B cell (primary cell): ENCODE data around the gene CCDC30. TPM values are rescaled to one million over a fixed set of nuclear protein-coding genes. Genes with fewer than 3 reads are reported as not detected.

Experiments
- ATAC-seq: fragments of 200-7000 bp; cut with Tn5 transposase; one replicate; pipeline ENCODE4 v1.10.0; 2021; ENCODE audit warnings: low read depth, mild to moderate bottlenecking, moderate number of reproducible peaks, moderate library complexity
- CTCF ChIA-PET: fragments of 350-600 bp; sonication (Branson Sonifier 250); formaldehyde crosslinking; loops from one replicate; lab custom pipeline; 2021; ENCODE audit warnings: antibody characterized with exemption, inconsistent platforms; lab: Charles Lee
- POLR2A ChIA-PET: fragments of 350-600 bp; sonication (Branson Sonifier 250); formaldehyde crosslinking; loops from one replicate; lab custom pipeline; 2021; ENCODE audit warnings: antibody characterized with exemption; lab: Charles Lee
- DNase-seq: peaks from one replicate; pipeline ENCODE4 v3.0.0; 2013
- H2AFZ ChIP-seq: 2 replicates; pipeline ENCODE4 v1.6.1; 2012; ENCODE audit warnings: mild to moderate bottlenecking, low read depth, low read length; ENCODE audit not compliant: insufficient read depth, poor library complexity, severe bottlenecking
- H3K27ac ChIP-seq, 2 donors: 1 replicate in 1 of 2; 2 replicates in 1 of 2; pipeline ENCODE4 v1.5.1; 2012 to 2013; ENCODE audit warnings: low read length in 2 of 2, mild to moderate bottlenecking in 2 of 2, moderate library complexity in 1 of 2
- H3K27me3 ChIP-seq, 4 experiments: fragments of 200-600 bp in 1 of 4; sonication (generic) in 1 of 4; replicated peaks in 1 of 4; 1 replicate in 2 of 4; 2 replicates in 2 of 4; pipeline versions ENCODE4 v1.6.1 to v1.7.0; 2013 to 2016; ENCODE audit warnings: low read length in 3 of 4, mild to moderate bottlenecking in 2 of 4, mixed read lengths in 1 of 4, moderate library complexity in 1 of 4; ENCODE audit not compliant: insufficient read depth in 4 of 4, control insufficient read depth in 3 of 4; ENCODE audit errors: control extremely low read depth in 1 of 4
- H3K36me3 ChIP-seq, 2 experiments: replicated peaks in 1 of 2; 1 replicate in 1 of 2; 2 replicates in 1 of 2; pipeline versions ENCODE4 v1.6.1 to v1.7.1; 2013; ENCODE audit warnings: low read length in 1 of 2; ENCODE audit not compliant: insufficient read depth in 2 of 2, control insufficient read depth in 1 of 2; ENCODE audit errors: control extremely low read depth in 1 of 2, extremely low read depth in 1 of 2
- H3K4me1 ChIP-seq, 2 donors: fragments of 200-600 bp in 1 of 2; sonication (generic) in 1 of 2; 1 replicate in 1 of 2; 2 replicates in 1 of 2; pipeline versions ENCODE4 v1.5.1 to v1.6.1; 2013 to 2017; ENCODE audit warnings: low read length in 2 of 2; ENCODE audit not compliant: control insufficient read depth in 2 of 2, insufficient read depth in 2 of 2
- H3K4me2 ChIP-seq: replicated peaks from 2 replicates; pipeline ENCODE3; 2012; ENCODE audit warnings: mild to moderate bottlenecking, low read depth, low read length; ENCODE audit not compliant: poor library complexity, severe bottlenecking
- H3K4me3 ChIP-seq, 5 experiments: fragments of 200-600 bp in 1 of 5; sonication (generic) in 1 of 5; 1 replicate in 3 of 5; 2 replicates in 2 of 5; pipeline versions ENCODE4 v1.5.1 to v1.7.0; 2011 to 2016; ENCODE audit warnings: low read length in 4 of 5, mild to moderate bottlenecking in 4 of 5, low read depth in 2 of 5, control low read depth in 1 of 5, moderate library complexity in 1 of 5; ENCODE audit not compliant: insufficient read depth in 1 of 5; ENCODE audit errors: control extremely low read depth in 1 of 5, extremely low read depth in 1 of 5
- H3K79me2 ChIP-seq: fragments of 200-600 bp; sonication (generic); one replicate; pipeline ENCODE4 v1.6.0; 2016; ENCODE audit warnings: low read length; ENCODE audit not compliant: control insufficient read depth, insufficient read depth
- H3K9ac ChIP-seq: fragments of 200-600 bp; sonication (generic); 2 replicates; pipeline ENCODE4 v1.6.1; 2017; ENCODE audit warnings: mild to moderate bottlenecking, low read length, moderate library complexity
- H3K9me3 ChIP-seq, 3 donors: one replicate each; pipeline versions ENCODE4 v1.6.1 to v1.7.1; 2013; ENCODE audit warnings: low read length in 2 of 3; ENCODE audit not compliant: control insufficient read depth in 2 of 3, insufficient read depth in 1 of 3; ENCODE audit errors: control extremely low read depth in 1 of 3
- H4K20me1 ChIP-seq: 2 replicates; pipeline ENCODE4 v1.6.0; 2012; ENCODE audit warnings: mild to moderate bottlenecking, low read length; ENCODE audit not compliant: insufficient read depth, control insufficient read depth, poor library complexity, severe bottlenecking
- H3K27ac Mint-ChIP-seq: one replicate; pipeline ENCODE4 v1.8.0; 2021; ENCODE audit warnings: mixed read lengths
- H3K27me3 Mint-ChIP-seq: one replicate; pipeline ENCODE4 v1.8.0; 2021; ENCODE audit warnings: mixed read lengths
- H3K4me1 Mint-ChIP-seq: one replicate; pipeline ENCODE4 v1.8.0; 2021; ENCODE audit warnings: mixed read lengths
- H3K4me3 Mint-ChIP-seq: one replicate; pipeline ENCODE4 v1.8.0; 2021; ENCODE audit warnings: mixed read lengths
- H3K9me3 Mint-ChIP-seq: one replicate; pipeline ENCODE4 v1.8.0; 2022; ENCODE audit warnings: mixed read lengths; ENCODE audit not compliant: insufficient read depth
- EZH2 ChIP-seq: IDR thresholded peaks from 2 replicates; pipeline ENCODE4 v1.6.1; 2012; ENCODE audit warnings: borderline replicate concordance, low read depth, mild to moderate bottlenecking, moderate library complexity, low read length; ENCODE audit not compliant: insufficient read depth, poor library complexity, severe bottlenecking
- WGBS: methylation state at CpG from one replicate; pipeline ENCODE4 v1.1.5; 2013; ENCODE audit warnings: missing lambda C conversion rate; ENCODE audit not compliant: insufficient coverage; 5-methylcytosine and 5-hydroxymethylcytosine counted together
- intact Hi-C: fragments of 100-400 bp; cut with micrococcal nuclease; formaldehyde crosslinking; loops from one replicate; pipeline ENCODE4 v1.10.0; 2022
- polyA plus RNA-seq: library from polyadenylated mRNA; depleted of rRNA; stranded (reverse); fragments of >200 nt; gene quantifications from 2 replicates; pipeline ENCODE4 v1.2.3, GENCODE V29; 2012
- total RNA-seq, 2 donors: library from RNA; stranded (reverse); fragments of 120-200 nt in 1 of 2; gene quantifications; 1 replicate in 1 of 2; 2 replicates in 1 of 2; pipeline versions ENCODE4 v1.2.3 to v1.2.4, GENCODE V29; 2013 to 2022
- TF ChIP-seq, protein P1 (sequence below): fragments of 200-600 bp; IDR thresholded peaks from one replicate; pipeline ENCODE4 v1.8.0; 2022; ENCODE audit warnings: antibody characterized with exemption, mild to moderate bottlenecking

CCDC30 gene
- total and polyA plus RNA-seq, 2 donors (not counting 1 experiment from before 2014, with no cell fraction given), result 1.4 to 7.4 TPM

DNA sequence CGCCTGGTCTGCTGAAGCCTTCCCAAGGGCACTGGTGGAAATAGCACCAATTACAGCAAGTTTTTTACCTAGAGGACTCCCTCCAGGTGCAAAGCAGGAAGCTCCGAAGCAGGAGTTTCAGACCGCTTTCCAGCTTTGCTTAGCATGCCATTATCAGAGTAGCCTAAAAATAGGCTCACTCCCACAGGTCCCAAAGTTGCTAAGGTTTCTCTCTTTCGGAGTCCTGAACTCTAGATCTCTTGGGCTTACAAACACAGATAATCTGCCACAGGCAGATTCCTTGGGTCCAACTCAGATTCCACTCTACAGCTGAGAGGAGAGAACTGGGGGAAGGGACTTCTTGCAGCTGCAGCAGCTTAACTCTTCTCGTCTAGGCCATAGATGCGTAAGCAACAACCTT is 29.7 kb upstream of the CCDC30 start:
- Mint-ChIP-seq H3K9me3 (no peaks in the 10 kb centered on the region), H3K4me1 (no peaks in the 10 kb centered on the region), H3K27me3 (peaks cover 4% of the 10 kb centered on the region), H3K27ac (no peak overlapping the region), H3K4me3 (no peak overlapping the region)
- Histone ChIP-seq H3K4me1 (no peaks in the 10 kb centered on the region), H3K4me2 (no peak overlapping the region), H3K36me3 (no peaks in the 10 kb centered on the region), H3K9me3 (no peaks in the 10 kb centered on the region), H3K4me3 (no peak overlapping the region), H3K9ac (no peak overlapping the region), H4K20me1 (no peaks in the 10 kb centered on the region), H3K27me3 (no peaks in the 10 kb centered on the region), H2AFZ (no peak overlapping the region), H3K27ac (no peak overlapping the region), H3K79me2 (no peaks in the 10 kb centered on the region)
- TF ChIP-seq EZH2, result no peak
- TF ChIP-seq, protein P1, sequence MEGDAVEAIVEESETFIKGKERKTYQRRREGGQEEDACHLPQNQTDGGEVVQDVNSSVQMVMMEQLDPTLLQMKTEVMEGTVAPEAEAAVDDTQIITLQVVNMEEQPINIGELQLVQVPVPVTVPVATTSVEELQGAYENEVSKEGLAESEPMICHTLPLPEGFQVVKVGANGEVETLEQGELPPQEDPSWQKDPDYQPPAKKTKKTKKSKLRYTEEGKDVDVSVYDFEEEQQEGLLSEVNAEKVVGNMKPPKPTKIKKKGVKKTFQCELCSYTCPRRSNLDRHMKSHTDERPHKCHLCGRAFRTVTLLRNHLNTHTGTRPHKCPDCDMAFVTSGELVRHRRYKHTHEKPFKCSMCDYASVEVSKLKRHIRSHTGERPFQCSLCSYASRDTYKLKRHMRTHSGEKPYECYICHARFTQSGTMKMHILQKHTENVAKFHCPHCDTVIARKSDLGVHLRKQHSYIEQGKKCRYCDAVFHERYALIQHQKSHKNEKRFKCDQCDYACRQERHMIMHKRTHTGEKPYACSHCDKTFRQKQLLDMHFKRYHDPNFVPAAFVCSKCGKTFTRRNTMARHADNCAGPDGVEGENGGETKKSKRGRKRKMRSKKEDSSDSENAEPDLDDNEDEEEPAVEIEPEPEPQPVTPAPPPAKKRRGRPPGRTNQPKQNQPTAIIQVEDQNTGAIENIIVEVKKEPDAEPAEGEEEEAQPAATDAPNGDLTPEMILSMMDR, result no peak
- ATAC-seq (no peak), DNase-seq (no peak)
- ChIA-PET CTCF (no interaction called here), POLR2A (no interaction called here)
- 100% methylated on average over 1 of the region's 6 CpGs for WGBS
- intact Hi-C loops, result no loop called here

DNA sequence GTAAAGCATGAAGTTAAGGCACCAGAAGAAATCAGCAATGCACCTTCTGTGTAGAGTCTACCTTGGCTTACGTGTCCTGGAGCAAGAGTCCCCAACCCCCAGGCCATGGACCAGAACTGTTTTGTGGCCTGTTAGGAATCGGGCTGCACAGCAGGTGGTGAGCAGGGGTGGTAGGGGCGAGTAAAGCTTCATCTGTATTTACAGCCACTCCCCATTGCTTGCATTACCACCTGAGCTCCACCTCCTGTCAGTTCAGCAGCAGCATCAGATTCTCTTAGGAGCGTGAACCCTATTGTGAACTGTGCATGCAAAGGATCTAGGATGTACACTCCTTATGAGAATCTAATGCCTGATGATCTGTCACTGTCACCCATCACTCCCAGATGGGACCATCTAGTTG is 28.7 kb upstream of the CCDC30 start:
- Mint-ChIP-seq H3K4me3 (no peak overlapping the region), H3K27ac (no peak overlapping the region), H3K9me3 (no peaks in the 10 kb centered on the region), H3K4me1 (no peaks in the 10 kb centered on the region), H3K27me3 (peaks cover 4% of the 10 kb centered on the region)
- Histone ChIP-seq H3K79me2 (no peaks in the 10 kb centered on the region), H3K9ac (no peak overlapping the region), H2AFZ (no peak overlapping the region), H3K9me3 (no peaks in the 10 kb centered on the region), H4K20me1 (no peaks in the 10 kb centered on the region), H3K27ac (no peak overlapping the region), H3K4me3 (no peak overlapping the region), H3K4me2 (no peak overlapping the region), H3K27me3 (no peaks in the 10 kb centered on the region), H3K36me3 (no peaks in the 10 kb centered on the region), H3K4me1 (no peaks in the 10 kb centered on the region)
- TF ChIP-seq, protein P1, result no peak
- TF ChIP-seq EZH2, result no peak
- ChIA-PET POLR2A (no interaction called here), CTCF (no interaction called here)
- 95% methylated on average over 3 of the region's 4 CpGs for WGBS
- intact Hi-C loops, result no loop called here
- ATAC-seq, result no peak
- DNase-seq, result no peak
